Measurements from ENCODE around the gene GATA5.
"Not testable (repeated sequence)": the region's sequence is repeated elsewhere in the genome, so short reads cannot be mapped to it uniquely, and the experiment has no call there.

GATA5 gene

DNA sequence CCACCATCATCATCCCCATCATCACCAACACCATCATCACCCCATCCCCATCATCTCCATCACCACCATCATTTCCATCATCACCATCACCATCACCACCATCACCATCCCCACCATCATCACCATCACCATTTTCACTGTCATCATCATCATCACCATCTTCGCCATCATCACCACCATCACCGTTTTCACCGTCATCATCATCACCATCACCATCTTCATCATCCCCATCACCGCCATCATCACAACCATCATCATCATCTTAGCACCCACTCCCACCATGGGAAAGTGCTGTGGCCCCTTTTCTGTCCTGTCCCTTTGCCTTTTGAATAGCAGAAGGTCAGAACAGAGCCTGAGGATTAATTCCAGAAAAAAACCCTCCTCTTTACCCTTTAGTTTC lies 28.5 kb upstream of the GATA5 start:
- DNase-seq: no peak

DNA sequence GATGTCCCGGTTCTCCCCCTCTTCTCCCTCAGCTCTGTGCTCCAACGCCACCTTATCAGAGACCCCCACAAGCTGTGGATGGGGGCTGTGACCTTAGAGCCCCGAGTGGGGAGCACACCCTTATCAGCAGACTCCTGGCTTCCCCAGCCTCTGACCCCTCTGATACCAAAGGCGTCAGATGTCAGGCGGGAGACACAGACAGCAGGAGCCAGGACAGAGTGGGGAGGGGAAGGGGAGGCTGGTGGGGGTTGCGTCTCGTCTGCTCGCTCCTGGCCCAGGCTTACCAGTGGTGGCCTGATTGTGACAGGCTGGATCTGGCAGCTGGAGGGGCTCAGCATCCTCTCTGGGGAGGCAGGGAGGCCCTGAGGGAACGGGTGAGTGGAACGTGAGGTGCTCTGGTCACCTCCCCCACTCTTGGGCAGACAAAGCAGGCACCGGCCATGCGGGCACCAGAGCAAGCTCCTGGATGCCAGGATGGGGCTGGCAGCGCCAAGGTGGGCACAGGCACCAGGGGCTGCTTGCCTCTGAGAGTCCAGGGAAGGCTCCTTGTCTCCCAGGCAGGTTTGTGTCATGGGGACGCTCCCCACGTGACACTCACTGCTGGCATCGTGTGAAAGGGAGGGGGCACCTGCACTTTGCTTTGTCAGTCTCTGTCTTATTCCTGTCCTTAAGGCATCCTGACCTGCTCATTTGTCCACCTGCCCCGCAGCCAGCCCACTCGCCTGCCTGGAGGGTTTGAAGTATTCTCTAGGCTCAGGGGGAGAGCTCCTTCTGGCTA lies 27.8 kb upstream of the GATA5 start:
- no peak for DNase-seq

DNA sequence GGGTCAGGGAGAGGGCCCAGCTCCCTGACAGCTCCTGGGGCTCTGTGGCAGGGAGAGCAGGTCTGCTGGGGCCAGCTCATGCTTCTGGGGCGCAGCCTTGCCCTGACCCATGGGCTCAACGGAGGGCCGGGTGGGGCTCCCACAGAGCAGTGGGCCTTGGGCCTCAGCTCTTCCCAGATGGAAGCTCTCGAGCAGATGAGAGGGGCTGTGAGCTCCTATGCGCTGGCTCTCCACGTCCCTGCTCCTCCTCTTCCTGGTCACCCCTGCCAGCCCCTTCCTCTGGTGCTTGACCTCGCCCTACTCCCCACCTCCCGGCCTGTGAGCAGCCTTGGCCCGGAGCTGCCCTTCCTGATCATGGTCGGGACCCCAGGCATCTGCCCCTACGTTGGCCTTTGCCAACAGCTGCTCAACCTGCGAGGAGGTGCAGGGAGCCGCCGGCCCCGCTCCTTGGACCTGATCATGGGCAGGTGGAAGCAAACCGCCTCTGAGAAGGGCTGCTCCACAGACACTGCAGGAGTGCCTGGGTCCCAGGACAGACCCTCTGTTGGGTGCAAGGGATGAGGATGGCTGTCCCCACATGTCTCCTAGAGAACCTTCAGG lies 26.8 kb upstream of the GATA5 start:
- no peak for DNase-seq

DNA sequence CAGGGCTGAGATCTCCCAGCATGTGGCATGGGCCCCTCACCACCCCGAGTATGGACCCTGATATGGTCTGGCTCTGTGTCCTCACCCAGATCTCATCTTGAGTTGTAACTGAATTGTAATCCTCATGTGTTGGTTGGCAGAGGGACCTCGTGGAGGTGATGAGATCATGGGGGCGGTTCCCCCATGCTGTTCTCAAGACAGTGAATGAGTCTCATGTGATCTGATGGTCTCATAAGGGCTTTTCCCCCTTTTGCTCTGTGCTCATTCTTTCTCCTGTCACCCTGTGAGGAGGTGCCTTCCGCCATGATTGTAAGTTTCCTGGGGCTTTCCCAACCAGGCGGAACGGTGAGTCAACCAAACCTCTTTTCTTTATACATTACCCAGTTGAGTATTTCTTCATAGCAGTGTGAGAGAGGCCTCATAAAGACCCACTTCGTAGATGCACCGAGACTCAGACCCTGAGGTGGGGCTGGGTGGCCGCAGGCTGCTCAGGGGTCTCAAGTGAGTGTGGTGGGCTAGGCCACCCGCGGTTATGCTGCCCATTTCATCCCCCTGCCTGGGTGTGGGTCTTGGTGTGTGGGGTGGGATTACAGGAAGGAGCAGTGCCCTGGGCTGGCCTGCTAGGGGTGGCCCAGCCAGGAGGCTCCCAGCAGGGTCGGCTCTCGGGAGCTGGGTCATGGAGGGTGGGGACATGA lies 26.2 kb upstream of the GATA5 start:
- DNase-seq: peak; percentile 78

DNA sequence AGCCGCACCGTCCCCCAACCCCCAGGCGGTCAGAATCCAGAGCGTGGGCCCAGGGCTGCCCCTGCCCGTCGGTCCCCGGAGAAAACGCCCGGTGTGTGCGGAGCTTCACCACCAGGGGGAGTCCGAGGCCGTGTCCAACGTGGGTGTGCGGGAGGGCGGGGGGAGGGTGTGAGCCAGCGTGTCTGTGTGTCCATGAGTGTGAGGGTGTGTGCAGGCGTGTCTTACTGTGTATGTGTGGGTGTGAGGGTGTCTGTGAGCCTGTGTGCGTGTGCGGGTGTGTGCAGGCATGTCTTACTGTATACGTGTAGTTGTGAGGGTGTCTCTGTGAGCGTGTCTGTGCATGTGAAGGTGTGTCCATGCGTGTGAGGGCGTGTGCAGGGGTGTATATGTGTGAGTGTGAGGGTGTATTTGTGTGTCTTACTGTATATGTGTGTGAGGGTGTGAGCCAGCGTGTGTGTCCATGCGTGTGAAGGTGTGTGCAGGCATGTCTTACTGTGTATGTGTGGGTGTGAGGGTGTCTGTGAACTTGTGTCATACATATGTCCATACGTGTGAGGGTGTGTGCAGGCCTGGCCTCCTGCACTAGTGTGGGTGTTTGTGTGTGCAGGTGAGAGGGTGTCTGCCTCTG lies 24.6 kb upstream of the GATA5 start:
- peak; percentile 93 for DNase-seq

DNA sequence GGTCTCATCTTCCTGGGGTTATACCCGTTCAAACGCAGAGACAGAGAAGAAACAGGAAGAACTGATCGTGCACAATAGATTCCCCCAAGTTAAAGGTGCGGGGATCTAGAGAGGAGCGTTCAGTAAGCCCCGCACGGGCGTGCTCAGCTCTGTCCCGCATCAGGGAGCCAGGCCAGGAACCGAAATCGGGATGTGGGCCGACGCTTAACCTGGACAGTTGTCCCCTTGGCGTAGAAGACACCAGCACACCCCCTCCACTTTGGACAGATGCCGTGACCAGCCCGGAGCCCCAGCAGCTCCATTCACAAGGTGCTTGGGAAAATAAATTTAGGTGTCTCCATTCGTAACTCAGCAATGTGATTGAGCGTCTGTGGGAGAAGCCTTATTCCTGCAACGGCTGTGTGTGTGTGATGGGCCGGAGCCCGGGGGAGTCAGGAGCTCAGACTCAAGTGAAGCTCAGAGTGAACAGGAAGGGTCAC lies 24.0 kb upstream of the GATA5 start:
- DNase-seq: no peak

DNA sequence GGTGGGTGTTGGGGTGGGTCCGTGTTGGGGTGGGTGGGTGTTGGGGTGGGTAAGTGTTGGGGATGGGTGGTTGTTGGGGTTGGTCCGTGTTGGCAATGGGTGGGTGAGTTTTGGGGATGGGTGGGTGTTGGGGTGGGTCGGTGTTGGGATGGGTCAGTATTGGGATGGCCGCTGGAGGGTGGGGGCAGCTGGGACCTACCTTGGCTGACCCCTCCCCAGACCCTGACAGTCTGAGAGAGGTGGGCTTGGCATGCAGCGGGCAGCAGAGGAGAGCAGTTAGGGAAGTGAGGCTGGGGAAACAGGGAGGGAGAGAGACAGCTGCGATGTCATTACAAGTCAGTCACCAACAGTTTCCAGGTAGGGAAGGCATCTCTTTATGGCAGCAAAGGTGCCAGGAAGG lies 23.1 kb upstream of the GATA5 start:
- no peak for DNase-seq

DNA sequence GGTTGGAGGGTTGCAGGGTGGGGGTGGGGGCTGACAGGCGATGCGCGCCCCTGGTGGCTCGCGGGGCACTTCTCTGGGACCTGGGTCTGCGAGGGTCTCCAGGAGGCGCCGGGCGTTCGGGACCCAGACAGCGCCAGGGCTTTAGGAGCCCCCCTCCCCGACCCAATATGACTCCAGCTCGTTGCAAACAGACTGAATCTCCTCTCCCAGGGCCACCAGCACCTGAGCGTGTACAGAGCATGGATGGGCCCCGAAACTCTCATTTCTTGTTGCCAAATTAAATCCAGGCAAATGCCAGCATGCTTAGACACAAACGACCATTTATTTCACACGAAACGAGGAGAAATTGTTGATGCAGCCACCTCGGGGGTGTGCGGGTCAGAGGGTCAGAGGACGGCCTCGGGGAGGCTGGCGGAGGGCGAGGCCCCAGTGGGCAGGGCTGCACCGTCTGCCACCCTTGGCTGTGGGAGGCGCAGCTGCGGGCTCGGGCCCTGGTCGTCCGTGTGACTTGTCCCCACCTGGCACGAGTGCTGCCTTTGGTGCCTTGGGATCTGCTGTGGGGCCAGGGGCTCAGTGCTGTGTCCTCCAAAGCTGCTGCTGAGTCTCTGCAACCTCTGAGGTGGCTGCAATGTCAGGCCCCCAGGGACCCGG lies 20.9 kb upstream of the GATA5 start:
- peak; percentile 58 for DNase-seq

DNA sequence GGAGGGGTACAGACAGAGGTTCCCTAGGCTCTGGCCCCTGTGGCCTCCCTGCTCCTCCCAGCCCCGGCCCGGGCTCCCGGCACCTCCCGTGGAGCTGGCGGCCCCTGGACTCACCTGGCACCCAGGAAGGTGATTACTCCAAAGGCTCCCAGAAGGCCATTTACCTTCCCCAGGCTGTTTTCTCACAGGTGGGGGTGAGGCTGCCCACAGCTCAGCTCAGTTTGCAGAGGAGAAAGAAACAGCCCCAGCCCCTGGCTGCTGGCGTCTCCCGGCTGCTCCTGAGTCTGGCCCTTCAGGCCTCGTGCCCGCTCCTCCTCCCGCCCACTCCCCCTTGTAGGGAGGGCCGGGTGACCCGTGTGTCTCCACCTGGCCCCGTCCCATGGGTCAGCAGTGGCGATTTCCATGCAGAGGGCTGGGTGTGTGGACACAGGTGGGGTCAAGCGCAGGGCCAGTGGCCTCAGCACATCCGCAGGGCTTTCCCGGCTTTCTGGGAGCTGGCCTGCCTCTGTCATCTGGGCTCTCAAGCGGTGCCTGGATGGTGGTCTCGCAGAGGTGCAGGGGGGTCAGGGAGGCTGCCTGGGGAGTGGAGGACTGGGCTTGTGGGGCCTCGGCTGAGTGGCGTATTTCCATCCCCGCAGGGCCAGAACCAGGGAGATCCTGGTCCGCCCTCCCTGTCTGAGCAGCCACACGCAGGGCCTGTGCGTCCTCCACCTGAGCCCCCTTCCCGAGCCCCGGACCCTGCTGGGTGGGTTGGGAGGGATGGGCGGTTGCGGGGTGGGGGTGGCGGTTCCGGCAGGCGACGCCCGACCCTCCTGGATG lies 20.2 kb upstream of the GATA5 start:
- no peak for DNase-seq

DNA sequence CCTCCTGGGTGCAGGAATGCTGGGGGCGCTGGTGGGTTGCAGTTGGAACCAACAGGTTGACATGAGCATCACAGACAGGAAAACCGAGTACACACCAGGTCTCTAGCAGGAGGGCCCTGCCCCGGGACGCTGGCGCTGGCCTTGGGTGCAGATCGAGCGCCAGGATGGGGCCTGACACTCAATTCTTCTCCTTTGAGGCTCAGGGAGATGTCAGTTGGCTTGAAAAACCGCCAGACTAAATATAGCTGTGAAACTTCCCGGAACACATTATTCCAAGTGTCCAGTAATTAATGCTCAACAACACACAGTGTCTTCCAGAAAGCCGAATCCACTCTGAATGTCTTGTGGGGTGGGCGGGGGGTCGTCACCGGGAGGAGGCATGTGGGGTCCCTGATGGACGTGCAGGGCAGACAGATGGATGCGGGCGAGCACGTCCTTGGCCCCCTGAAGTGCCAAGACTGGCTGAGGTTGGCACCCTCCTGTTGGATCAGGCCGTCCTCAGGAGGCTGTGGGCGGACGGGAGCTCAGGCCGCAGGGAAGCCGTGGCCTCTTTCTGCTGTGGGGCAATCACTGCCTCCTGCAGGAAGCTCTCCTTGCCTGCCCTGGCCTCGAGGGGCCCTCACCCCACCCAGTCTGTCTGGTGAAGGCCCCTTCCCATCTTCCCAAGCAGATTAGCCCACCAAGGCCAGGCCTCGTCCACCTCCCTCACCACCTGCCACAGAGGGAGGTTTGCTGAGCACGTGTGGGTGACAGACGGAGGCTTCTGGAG lies 19.4 kb upstream of the GATA5 start:
- DNase-seq: no peak

DNA sequence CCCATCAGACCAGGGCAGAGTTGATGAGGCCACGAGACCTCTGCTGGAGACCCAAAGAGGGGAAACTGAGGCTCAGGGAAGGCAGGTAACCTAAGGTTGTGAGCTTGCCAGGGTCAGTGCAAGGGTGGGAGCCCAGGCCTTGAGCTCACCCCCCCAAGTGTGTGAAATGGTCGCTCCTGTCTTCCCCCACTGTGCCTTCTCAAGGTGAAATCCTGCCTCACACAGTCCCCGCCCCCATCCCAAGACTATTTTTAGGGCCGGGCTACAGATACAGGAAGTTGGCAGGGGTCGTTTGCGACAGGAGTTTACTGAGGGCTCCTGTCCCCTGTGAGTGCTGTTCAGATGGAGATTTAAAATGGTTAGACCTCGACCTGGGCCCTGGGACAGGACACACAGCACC lies 18.7 kb upstream of the GATA5 start:
- DNase-seq: no peak

DNA sequence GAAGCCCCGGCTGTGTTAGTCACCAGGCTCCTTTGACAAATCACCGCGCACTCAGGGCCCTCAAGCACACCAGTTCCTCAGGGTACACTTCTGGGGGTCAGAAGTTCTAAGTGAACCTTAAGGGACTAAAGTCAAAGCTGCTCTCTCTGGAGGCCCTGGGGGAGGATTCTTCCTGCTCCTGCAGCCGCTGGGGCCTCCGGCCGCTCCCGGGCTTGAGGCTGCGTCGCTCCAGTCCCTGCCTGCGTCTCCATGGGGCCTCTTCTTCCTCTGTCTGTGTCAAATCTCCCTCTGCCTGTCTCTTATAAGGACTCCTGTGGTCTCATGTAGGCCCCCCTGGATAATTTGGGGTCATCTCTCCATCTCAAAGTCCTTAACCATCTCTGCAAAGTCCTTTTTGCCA lies 18.1 kb upstream of the GATA5 start:
- no peak for DNase-seq

DNA sequence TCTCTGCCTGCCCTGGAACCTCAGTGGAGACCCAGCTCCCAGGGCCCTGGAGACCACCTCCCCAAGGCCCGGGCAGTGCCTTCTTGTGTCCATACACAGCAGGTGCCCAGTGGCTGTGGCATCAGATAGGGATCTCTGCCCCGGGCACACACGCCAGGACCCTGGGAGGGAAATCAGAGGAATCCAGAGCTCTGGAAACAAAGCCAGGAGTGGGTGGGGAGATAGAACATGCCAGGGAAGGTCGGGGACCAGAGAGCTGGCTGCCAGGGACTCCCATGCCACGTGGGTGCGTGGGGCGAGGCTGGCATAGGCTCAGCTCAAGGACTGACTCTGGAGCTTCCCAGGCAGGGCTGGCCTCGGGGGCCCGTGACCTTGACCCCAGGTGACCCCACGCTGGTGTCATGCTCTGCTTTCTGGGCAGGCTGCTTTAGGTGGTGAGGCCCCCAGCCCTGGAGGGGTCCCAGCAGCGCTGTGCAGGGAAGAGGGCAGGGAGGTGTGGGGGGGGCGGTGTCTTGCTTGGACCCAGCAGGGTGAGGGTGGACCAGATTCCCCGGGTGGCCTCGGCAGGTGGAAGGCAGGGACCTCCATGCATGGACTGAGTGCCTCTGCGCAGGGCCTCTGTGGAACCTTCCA lies 17.6 kb upstream of the GATA5 start:
- no peak for DNase-seq

DNA sequence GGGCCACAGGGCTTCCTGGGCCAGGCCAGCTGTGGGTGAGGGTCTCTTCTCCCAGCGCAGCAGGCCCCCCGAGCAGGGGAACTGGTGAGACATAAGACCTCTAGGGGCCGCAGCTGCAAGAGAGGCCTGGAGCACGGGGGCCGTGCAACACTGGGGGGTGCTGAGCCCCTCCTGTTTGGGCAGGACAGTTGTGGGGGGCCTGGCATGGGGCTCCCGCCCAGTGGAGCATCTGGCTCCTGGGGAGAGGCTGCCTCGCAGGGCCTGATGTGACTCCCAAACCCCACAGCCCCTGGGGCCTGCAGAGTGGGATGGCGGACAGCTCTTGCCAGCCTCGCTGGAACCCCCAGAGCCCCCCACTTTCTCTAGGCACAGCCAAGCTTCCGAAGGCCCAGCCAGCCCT lies 16.9 kb upstream of the GATA5 start:
- no peak for DNase-seq

DNA sequence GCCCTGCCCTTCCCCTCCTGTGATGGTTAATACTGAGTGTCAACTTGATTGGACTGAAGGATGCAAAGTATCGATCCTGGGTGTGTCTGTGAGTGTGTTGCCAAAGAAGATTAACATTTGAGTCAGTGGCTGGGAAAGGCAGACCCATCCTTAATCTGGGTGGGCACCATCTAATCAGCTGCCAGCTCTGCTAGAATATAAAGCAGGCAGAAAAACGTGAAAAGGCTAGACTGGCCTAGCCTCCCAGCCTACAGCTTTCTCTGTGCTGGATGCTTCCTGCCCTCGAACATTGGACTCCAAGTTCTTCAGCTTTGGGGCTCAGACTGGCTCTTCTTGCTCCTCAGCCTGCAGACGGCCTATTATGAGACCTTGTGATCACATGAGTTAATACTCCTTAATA lies 15.0 kb upstream of the GATA5 start:
- DNase-seq: not testable (repeated sequence)

DNA sequence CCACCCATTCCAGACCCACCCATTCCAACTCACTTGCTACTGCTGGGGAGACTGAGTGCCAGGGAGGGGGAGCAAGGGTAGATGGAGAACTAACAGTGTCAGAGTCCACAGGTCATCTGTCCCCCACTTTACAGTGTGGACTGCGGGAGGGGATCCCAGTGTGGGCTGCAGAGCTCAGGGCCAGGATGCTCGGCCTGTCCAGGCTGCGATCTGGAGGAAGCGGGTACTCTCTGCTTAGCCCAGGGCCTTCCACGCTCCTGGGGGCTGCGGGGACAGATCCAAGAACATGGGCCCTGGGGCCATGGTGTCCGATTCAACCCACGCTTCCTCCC lies 14.1 kb upstream of the GATA5 start:
- no peak for DNase-seq

DNA sequence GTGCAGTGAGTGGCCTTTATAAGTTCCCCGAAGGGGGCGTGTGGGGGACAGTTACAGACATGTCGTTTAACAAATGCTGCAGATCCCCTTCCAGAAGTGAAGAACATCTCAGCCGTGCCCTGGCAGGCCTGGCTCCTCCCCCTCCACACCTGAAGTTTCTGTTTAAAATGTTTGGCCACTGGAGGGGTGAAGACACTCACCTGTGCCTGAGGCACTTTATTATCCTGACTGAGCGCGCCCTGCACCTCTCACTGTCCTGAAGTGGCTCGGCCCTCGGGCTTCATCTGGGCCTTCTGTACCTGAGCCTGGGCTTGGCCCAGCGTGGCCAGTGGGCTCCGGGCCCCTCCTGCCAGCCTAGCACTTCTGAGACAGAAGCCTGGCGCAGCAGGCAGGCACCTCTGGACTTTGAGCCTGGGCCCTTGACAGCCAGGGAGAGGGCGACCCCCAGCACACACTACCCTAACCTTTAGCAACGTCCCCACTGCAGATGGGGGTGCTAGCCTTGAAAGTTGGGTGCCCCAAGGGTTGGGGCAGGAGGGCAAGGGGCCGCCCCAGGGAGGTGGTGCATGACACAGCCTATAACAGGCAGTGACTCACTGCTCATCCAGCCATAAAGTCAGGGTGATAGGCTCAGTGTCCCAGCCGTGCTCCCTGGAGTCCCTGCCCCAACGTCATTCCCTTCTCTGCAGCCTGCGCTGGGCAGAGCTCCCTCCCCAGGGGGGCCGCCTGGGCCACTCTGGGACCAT lies 13.6 kb upstream of the GATA5 start:
- no peak for DNase-seq

DNA sequence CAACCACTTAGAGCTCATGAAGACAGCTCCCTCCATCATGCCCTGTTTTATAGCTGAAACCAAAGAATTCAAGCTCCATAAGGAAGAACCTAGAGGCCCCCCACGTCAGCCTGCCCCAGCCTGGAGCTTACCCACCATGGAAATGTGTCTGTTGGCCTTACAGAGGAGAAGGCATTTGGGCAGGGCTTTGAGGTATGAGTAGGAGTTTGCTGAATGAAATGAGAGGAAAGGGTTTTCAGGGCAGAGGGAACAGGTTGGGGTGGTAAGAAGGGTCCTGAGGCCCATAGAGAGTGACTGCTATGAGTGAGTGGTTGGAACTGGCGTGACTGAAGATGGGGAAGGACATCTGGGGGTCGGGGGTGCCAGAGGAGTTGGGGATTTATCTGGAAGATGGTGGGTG lies 12.7 kb upstream of the GATA5 start:
- DNase-seq: no peak

DNA sequence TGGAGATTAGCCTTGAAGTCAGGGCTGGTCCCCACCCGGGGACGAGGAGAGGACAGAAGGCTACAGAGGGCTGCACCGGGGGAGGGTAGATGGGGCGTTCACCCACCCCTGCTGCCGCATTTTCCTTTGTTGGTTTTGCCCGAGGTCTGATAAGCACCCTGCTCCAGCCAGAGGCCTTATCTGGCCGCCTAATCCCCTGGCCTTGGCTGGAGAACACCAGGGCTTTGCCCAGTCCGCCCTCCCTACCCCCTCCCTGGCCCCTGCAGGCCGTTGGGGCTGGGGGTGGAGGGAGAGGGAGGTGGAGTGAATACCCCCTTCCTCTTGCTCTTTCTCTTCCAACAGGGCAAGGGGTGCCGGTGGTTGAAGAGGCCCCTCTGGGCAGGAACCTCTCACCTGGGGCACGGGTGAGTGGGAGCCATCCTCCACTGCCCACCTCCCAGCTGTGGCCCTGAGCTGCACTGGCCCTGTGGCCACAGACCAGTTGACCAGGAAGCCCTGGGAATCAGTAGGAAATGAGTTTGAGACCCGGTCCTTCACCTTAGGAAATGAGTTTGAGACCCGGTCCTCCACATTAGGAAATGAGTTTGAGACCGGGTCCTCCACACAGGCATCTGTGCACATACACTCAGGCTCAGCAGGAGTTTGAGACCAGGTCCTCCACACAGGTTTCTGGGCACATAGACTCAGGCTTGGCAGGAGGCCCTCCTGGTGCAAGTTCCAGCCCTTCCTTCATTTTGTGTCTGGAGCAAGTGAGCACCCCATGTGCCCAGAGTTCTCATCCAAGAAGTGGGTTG lies 12.0 kb upstream of the GATA5 start:
- DNase-seq: no peak

All from stimulated activated CD8-positive, alpha-beta memory T cell treated with anti-CD3 and anti-CD28 coated beads, Interleukin-4, amount 100 ng/mL, for 48 hours (primary cell).